ENCODE results near the gene NDUFA8. TPM values are rescaled to one million over a fixed set of nuclear protein-coding genes. Genes with fewer than 3 reads are reported as not detected.

The NDUFA8 gene
- total RNA-seq, 1 experiment from 2014 or later: 60.7 TPM

DNA sequence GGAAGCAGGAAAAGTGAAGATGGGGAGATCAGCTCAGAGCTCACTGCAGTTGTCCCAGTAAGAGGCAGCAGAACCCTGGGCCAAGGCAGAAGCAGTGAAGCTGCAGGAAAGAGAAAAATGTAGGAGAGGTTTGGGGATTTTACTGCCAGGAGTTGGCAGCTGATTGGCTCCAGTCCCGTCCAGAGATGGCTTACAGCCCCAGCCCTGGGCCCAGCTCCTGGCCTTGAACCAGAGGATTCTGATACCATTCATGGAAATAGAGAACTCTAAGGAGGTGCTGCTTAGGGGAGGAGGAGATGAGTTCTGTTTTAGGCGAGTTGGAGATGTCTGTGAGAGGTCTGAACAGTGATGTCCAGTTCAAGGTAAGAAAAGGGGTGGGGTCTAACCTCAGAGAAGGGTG lies 4.7 kb upstream of the NDUFA8 start:
- Histone ChIP-seq H2AK5ac (ENCODE audit: insufficient read length, low read length) (no peak overlapping the region), H3K9ac (ENCODE audit: extremely low read depth, insufficient read length, low read length) (no peak overlapping the region), H2BK15ac (ENCODE audit: low read depth, low read length) (no peak overlapping the region), H3K23ac (ENCODE audit: insufficient read length, low read depth, low read length) (no peak overlapping the region), H3K18ac (ENCODE audit: insufficient read length, low read depth, low read length) (no peak overlapping the region), H3K9me3 (ENCODE audit: control insufficient read depth, low read depth, low read length) (no peaks in the 10 kb centered on the region), H3K27ac (ENCODE audit: insufficient read length, low read depth, low read length) (no peak overlapping the region), H3K56ac (ENCODE audit: insufficient read length, low read depth, low read length) (no peak overlapping the region), H3K4me1 (ENCODE audit: insufficient read depth, low read length) (no peaks in the 10 kb centered on the region), H3T11ph (ENCODE audit: low read length) (no peak overlapping the region), H2AFZ (ENCODE audit: low read length) (no peak overlapping the region), H3K4me2 (ENCODE audit: insufficient read depth, insufficient read length, low read length) (no peak overlapping the region), H4K8ac (replicated peaks; ENCODE audit: insufficient read length, low read depth, low read length) (no peak overlapping the region), H2BK20ac (ENCODE audit: low read depth, low read length, poor library complexity, severe bottlenecking) (no peak overlapping the region), H3K23me2 (ENCODE audit: insufficient read length, low read depth, low read length, poor library complexity, severe bottlenecking) (no peaks in the 10 kb centered on the region), H4K20me1 (ENCODE audit: control insufficient read depth, insufficient read depth, insufficient read length) (no peaks in the 10 kb centered on the region), H2BK120ac (ENCODE audit: low read depth, low read length, poor library complexity, severe bottlenecking) (no peak overlapping the region), H3K27me3 (ENCODE audit: insufficient read depth, low read length) (no peaks in the 10 kb centered on the region), H3K79me2 (ENCODE audit: insufficient read depth, low read length) (no peaks in the 10 kb centered on the region), H3K79me1 (ENCODE audit: insufficient read depth, low read depth, low read length, poor library complexity, severe bottlenecking) (no peaks in the 10 kb centered on the region), H3K14ac (ENCODE audit: insufficient read depth, low read length) (no peak overlapping the region), H2BK5ac (ENCODE audit: insufficient read length, low read length) (no peak overlapping the region), H4K5ac (ENCODE audit: insufficient read length, low read depth, low read length) (no peak overlapping the region), H3K4ac (ENCODE audit: low read depth, low read length) (no peak overlapping the region), H4K91ac (ENCODE audit: insufficient read length, low read depth, low read length) (no peak overlapping the region), H2BK12ac (ENCODE audit: insufficient read length, low read depth, low read length) (no peak overlapping the region)
- no peaks in the 10 kb centered on the region; a peak in 2 of 7 replicates for H3K36me3 Mint-ChIP-seq (ENCODE audit: insufficient read depth in 1 of 3, low read depth in 3 of 3)
- TF ChIP-seq, protein P1, sequence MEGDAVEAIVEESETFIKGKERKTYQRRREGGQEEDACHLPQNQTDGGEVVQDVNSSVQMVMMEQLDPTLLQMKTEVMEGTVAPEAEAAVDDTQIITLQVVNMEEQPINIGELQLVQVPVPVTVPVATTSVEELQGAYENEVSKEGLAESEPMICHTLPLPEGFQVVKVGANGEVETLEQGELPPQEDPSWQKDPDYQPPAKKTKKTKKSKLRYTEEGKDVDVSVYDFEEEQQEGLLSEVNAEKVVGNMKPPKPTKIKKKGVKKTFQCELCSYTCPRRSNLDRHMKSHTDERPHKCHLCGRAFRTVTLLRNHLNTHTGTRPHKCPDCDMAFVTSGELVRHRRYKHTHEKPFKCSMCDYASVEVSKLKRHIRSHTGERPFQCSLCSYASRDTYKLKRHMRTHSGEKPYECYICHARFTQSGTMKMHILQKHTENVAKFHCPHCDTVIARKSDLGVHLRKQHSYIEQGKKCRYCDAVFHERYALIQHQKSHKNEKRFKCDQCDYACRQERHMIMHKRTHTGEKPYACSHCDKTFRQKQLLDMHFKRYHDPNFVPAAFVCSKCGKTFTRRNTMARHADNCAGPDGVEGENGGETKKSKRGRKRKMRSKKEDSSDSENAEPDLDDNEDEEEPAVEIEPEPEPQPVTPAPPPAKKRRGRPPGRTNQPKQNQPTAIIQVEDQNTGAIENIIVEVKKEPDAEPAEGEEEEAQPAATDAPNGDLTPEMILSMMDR (conservative IDR thresholded peaks at IDR 0.05): no peak
- H3K4me3 Mint-ChIP-seq: no peak overlapping the region
- no peak overlapping the region for H3K27ac Mint-ChIP-seq
- no peak for DNase-seq
- WGBS (ENCODE audit: extremely low coverage, insufficient read length, low lambda C conversion rate): no CpG with 5 or more reads among the region's 2 CpGs
- H3K9me3 Mint-ChIP-seq: peaks cover 13 to 14% of the 10 kb centered on the region in 2 experiments
- peaks cover 29% of the 10 kb centered on the region for H3K27me3 Mint-ChIP-seq (ENCODE audit: low read depth)
- H3K4me1 Mint-ChIP-seq: peaks cover 0 to 4% of the 10 kb centered on the region in 2 experiments; a peak in 1 of 4 replicates

Data from H9 (cell line).